ENCODE results near the gene FAM107B. TPM values are rescaled to one million over a fixed set of nuclear protein-coding genes. Genes with fewer than 3 reads are reported as not detected.

The FAM107B gene
- total and polyA plus RNA-seq, 2 of the 8 experiments (the other 6 are each of a cell fraction or from before 2014, with no cell fraction given) = 7.5 to 28.1 TPM

DNA sequence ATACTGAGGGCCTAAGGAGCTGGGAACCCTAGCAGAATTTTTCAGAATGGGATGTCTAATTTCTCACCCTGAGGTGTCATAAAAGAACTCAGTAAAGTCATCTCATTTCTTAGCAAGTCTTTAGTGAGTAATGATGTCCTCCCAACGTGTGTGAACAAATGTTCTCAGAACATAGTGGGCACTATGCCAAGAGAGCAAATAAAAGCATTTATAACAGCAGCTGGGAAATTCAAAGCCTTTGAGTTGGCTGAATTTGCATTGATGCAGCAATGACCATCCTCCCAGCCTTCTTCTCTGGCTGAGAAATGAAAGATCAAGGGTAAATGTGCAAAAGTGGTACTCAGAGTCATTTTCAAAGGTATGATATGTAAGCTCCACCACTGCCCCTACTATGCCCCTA, 109.4 kb downstream of the FAM107B start:
- ChIA-PET POLR2A (ENCODE audit: partially characterized antibody) (no interaction called here), CTCF (ENCODE audit: partially characterized antibody) (no interaction called here)
- no peak overlapping the region for H3K18ac ChIP-seq (ENCODE audit: extremely low read depth, low read length)
- H4K20me1 ChIP-seq (replicated peaks in 1 of 2; ENCODE audit: control insufficient read depth in 1 of 2, insufficient read depth in 2 of 2, low read length in 2 of 2) = no peaks in the 10 kb centered on the region
- no peak overlapping the region for H4K91ac ChIP-seq (replicated peaks; ENCODE audit: insufficient read length, low read length)
- H2BK120ac ChIP-seq (replicated peaks; ENCODE audit: low read depth, low read length) = no peak overlapping the region
- H3K27me3 ChIP-seq (replicated peaks in 1 of 4; ENCODE audit: control insufficient read depth in 3 of 4, extremely low read depth in 1 of 4, insufficient read depth in 3 of 4, low read length in 3 of 4) = no peaks in the 10 kb centered on the region; a peak in 1 of 7 replicates
- no peak overlapping the region for H2AFZ ChIP-seq (ENCODE audit: low read length)
- no peak overlapping the region for H2BK15ac ChIP-seq (ENCODE audit: low read length)
- no peak overlapping the region for H3K23ac ChIP-seq (ENCODE audit: insufficient read length)
- no peaks in the 10 kb centered on the region for H3K4me1 ChIP-seq (replicated peaks in 1 of 4; ENCODE audit: control insufficient read depth in 3 of 4, insufficient read depth in 4 of 4, low read length in 3 of 4)
- no peak overlapping the region for H3K56ac ChIP-seq (replicated peaks; ENCODE audit: insufficient read length, low read depth, low read length)
- no peak overlapping the region for H3K4me2 ChIP-seq (ENCODE audit: insufficient read depth in 1 of 2, low read depth in 2 of 2, low read length in 2 of 2)
- no peak overlapping the region for H2AK5ac ChIP-seq (ENCODE audit: low read depth, low read length)
- no peak overlapping the region for H4K8ac ChIP-seq (ENCODE audit: extremely low read depth, insufficient read depth, low read length)
- H3K79me2 ChIP-seq (ENCODE audit: control insufficient read depth in 1 of 2, insufficient read depth in 2 of 2, low read length in 2 of 2) = no peaks in the 10 kb centered on the region
- H2BK20ac ChIP-seq (ENCODE audit: low read length) = no peak overlapping the region
- no peaks in the 10 kb centered on the region for H3K23me2 ChIP-seq (ENCODE audit: low read depth, low read length)
- H2BK12ac ChIP-seq (ENCODE audit: low read depth, low read length) = no peak overlapping the region
- WGBS, 2 experiments (ENCODE audit: extremely low coverage in 1 of 2, insufficient coverage in 1 of 2, insufficient read length in 1 of 2, insufficient replicate concordance in 2 of 2, low coverage in 1 of 2, low lambda C conversion rate in 2 of 2, missing lambda C conversion rate in 1 of 2) = 56% methylated on average over 1 of the region's 1 CpG; no CpG with 5 or more reads in 1 of the 2 experiments
- H4K5ac ChIP-seq (ENCODE audit: insufficient read length, low read depth, low read length) = no peak overlapping the region
- no peaks in the 10 kb centered on the region for H3K9me3 ChIP-seq (ENCODE audit: insufficient read depth in 2 of 2, low read depth in 1 of 2, low read length in 1 of 2)
- FAIRE-seq (no peak), DNase-seq (ENCODE audit: low read depth in 1 of 2, low spot score in 2 of 2) (no peak)
- no peaks in the 10 kb centered on the region for H3K79me1 ChIP-seq (ENCODE audit: low read depth, low read length)
- no peak overlapping the region for H3K4ac ChIP-seq (replicated peaks; ENCODE audit: insufficient read length, low read depth, low read length)
- no peak overlapping the region for H3K14ac ChIP-seq (ENCODE audit: insufficient read length)
- H3K36me3 ChIP-seq (ENCODE audit: control insufficient read depth in 2 of 4, insufficient read depth in 4 of 4, low read length in 3 of 4) = no peaks in the 10 kb centered on the region
- no peak overlapping the region for H3K4me3 ChIP-seq (ENCODE audit: extremely low read depth in 1 of 4, insufficient read depth in 2 of 4, low read depth in 3 of 4, low read length in 4 of 4)
- H3K9ac ChIP-seq (replicated peaks in 1 of 4; ENCODE audit: extremely low read depth in 1 of 4, low read depth in 3 of 4, low read length in 3 of 4) = no peak overlapping the region
- H2BK5ac ChIP-seq (ENCODE audit: low read depth, low read length) = no peak overlapping the region
- no peak overlapping the region for H3K27ac ChIP-seq (ENCODE audit: low read depth, low read length)
- TF ChIP-seq RAD21 (IDR thresholded peaks at IDR 0.05 in 1 of 2, conservative IDR thresholded peaks at IDR 0.05 in 1 of 2; ENCODE audit: low read depth in 2 of 2, low read length in 2 of 2) = no peak
- TF ChIP-seq TBP (IDR thresholded peaks at IDR 0.05; ENCODE audit: low read depth, low read length) = no peak
- TF ChIP-seq, protein P1, sequence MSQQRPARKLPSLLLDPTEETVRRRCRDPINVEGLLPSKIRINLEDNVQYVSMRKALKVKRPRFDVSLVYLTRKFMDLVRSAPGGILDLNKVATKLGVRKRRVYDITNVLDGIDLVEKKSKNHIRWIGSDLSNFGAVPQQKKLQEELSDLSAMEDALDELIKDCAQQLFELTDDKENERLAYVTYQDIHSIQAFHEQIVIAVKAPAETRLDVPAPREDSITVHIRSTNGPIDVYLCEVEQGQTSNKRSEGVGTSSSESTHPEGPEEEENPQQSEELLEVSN (IDR thresholded peaks at IDR 0.05) = no peak
- TF ChIP-seq RBBP5 (IDR thresholded peaks at IDR 0.05; ENCODE audit: borderline replicate concordance, low read depth, low read length) = no peak
- TF ChIP-seq, protein P2, sequence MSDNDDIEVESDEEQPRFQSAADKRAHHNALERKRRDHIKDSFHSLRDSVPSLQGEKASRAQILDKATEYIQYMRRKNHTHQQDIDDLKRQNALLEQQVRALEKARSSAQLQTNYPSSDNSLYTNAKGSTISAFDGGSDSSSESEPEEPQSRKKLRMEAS (IDR thresholded peaks at IDR 0.05) = no peak
- no peak for TF ChIP-seq NRF1 (IDR thresholded peaks at IDR 0.05; ENCODE audit: low read depth, low read length)
- TF ChIP-seq RXRA (IDR thresholded peaks at IDR 0.05; ENCODE audit: insufficient read depth, low read depth, low read length) = no peak
- TF ChIP-seq TCF12 (IDR thresholded peaks at IDR 0.05; ENCODE audit: low read depth, low read length) = no peak
- TF ChIP-seq FOSL1 (IDR thresholded peaks at IDR 0.05; ENCODE audit: insufficient read depth, low read depth, low read length) = no peak
- no peak for TF ChIP-seq SAP30 (IDR thresholded peaks at IDR 0.05; ENCODE audit: insufficient read depth, insufficient replicate concordance, low read length)
- TF ChIP-seq GTF2F1 (IDR thresholded peaks at IDR 0.05; ENCODE audit: borderline replicate concordance, low read depth, low read length) = no peak
- TF ChIP-seq KDM4A (IDR thresholded peaks at IDR 0.05; ENCODE audit: low read depth, low read length, severe bottlenecking) = no peak
- TF ChIP-seq HDAC2 (IDR thresholded peaks at IDR 0.05; ENCODE audit: borderline replicate concordance in 1 of 2, low read depth in 2 of 2, low read length in 2 of 2) = no peak

Data from H1 (cell line).